Activated CD8-positive, alpha-beta T cell treated with anti-CD3 and anti-CD28 coated beads for 36 hours (primary cell): ENCODE measurements around the gene SLC8A3. TPM values are rescaled to one million over a fixed set of nuclear protein-coding genes. Genes with fewer than 3 reads are reported as not detected.
A peak's percentile ranks its signal among the peaks of the same experiment; 100 is the strongest.
"Not testable (repeated sequence)": the region's sequence is repeated elsewhere in the genome, so short reads cannot be mapped to it uniquely, and the experiment has no call there.

Experiments
- ATAC-seq: fragments of 200-7000 bp; cut with Tn5 transposase; one replicate; pipeline ENCODE4 v1.10.0; 2021; ENCODE audit warnings: mild to moderate bottlenecking, moderate library complexity
- CTCF ChIA-PET: fragments of 350-600 bp; sonication (Branson Sonifier 250); formaldehyde crosslinking; loops from one replicate; lab custom pipeline; 2021; ENCODE audit warnings: antibody characterized with exemption; lab: Charles Lee
- POLR2A ChIA-PET: fragments of 350-600 bp; sonication (Branson Sonifier 250); formaldehyde crosslinking; loops from one replicate; lab custom pipeline; 2021; ENCODE audit warnings: antibody characterized with exemption; lab: Charles Lee
- DNase-seq: peaks from one replicate; pipeline ENCODE4 v3.0.0-alpha.2; 2020
- H3K27ac Mint-ChIP-seq: one replicate; pipeline ENCODE4 v1.8.0; 2021; ENCODE audit warnings: mild to moderate bottlenecking, mixed read lengths
- H3K27me3 Mint-ChIP-seq: one replicate; pipeline ENCODE4 v1.8.0; 2021; ENCODE audit warnings: mixed read lengths
- H3K36me3 Mint-ChIP-seq: one replicate; pipeline ENCODE4 v1.8.0; 2021; ENCODE audit warnings: low read depth, mixed read lengths
- H3K4me1 Mint-ChIP-seq: one replicate; pipeline ENCODE4 v1.8.0; 2021; ENCODE audit warnings: low read depth, mixed read lengths
- H3K4me3 Mint-ChIP-seq: one replicate; pipeline ENCODE4 v1.8.0; 2021; ENCODE audit warnings: mild to moderate bottlenecking, moderate library complexity, mixed read lengths
- H3K9me3 Mint-ChIP-seq: one replicate; pipeline ENCODE4 v1.8.0; 2021; ENCODE audit warnings: mixed read lengths
- intact Hi-C: fragments of 100-400 bp; cut with micrococcal nuclease; formaldehyde crosslinking; loops from one replicate; pipeline ENCODE4 v1.10.0; 2022
- total RNA-seq, 2 experiments: library from RNA; stranded (reverse); gene quantifications; one replicate each; pipeline ENCODE4 v1.2.3, GENCODE V29; 2021
- TF ChIP-seq, protein P1 (sequence below): fragments of 200-600 bp; IDR thresholded peaks from one replicate; pipeline ENCODE4 v1.8.0; 2022; ENCODE audit warnings: antibody characterized with exemption, mild to moderate bottlenecking

Gene SLC8A3, protein sequence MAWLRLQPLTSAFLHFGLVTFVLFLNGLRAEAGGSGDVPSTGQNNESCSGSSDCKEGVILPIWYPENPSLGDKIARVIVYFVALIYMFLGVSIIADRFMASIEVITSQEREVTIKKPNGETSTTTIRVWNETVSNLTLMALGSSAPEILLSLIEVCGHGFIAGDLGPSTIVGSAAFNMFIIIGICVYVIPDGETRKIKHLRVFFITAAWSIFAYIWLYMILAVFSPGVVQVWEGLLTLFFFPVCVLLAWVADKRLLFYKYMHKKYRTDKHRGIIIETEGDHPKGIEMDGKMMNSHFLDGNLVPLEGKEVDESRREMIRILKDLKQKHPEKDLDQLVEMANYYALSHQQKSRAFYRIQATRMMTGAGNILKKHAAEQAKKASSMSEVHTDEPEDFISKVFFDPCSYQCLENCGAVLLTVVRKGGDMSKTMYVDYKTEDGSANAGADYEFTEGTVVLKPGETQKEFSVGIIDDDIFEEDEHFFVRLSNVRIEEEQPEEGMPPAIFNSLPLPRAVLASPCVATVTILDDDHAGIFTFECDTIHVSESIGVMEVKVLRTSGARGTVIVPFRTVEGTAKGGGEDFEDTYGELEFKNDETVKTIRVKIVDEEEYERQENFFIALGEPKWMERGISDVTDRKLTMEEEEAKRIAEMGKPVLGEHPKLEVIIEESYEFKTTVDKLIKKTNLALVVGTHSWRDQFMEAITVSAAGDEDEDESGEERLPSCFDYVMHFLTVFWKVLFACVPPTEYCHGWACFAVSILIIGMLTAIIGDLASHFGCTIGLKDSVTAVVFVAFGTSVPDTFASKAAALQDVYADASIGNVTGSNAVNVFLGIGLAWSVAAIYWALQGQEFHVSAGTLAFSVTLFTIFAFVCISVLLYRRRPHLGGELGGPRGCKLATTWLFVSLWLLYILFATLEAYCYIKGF
- total RNA-seq = under 1 TPM; 0.54 TPM

- peak within 1 kb of the TSS; percentile 74 for H3K4me3 Mint-ChIP-seq
- peak; percentile 55 for DNase-seq
- intact Hi-C loops = no loop called here
- CTCF ChIA-PET = no interaction called here
- TF ChIP-seq, protein P1, sequence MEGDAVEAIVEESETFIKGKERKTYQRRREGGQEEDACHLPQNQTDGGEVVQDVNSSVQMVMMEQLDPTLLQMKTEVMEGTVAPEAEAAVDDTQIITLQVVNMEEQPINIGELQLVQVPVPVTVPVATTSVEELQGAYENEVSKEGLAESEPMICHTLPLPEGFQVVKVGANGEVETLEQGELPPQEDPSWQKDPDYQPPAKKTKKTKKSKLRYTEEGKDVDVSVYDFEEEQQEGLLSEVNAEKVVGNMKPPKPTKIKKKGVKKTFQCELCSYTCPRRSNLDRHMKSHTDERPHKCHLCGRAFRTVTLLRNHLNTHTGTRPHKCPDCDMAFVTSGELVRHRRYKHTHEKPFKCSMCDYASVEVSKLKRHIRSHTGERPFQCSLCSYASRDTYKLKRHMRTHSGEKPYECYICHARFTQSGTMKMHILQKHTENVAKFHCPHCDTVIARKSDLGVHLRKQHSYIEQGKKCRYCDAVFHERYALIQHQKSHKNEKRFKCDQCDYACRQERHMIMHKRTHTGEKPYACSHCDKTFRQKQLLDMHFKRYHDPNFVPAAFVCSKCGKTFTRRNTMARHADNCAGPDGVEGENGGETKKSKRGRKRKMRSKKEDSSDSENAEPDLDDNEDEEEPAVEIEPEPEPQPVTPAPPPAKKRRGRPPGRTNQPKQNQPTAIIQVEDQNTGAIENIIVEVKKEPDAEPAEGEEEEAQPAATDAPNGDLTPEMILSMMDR = no peak
- H3K27ac Mint-ChIP-seq = peak within 1 kb of the TSS; percentile 44
- ATAC-seq = peak; percentile 40
- POLR2A ChIA-PET = no interaction called here
- H3K27me3 Mint-ChIP-seq = peaks cover 60% of the 10 kb centered on the region
- H3K9me3 Mint-ChIP-seq = no peaks in the 10 kb centered on the region
- peaks cover 24% of the 10 kb centered on the region for H3K4me1 Mint-ChIP-seq
- no peaks in the 10 kb centered on the region for H3K36me3 Mint-ChIP-seq
These were observed at the start of gene SLC8A3 for GRCh38 chr14:70188659-70189455. Gene SLC8A3, minus strand, starts transcription at chr14:70188951. Its CDS starts 20,529 bp downstream, at chr14:70168422.

DNA sequence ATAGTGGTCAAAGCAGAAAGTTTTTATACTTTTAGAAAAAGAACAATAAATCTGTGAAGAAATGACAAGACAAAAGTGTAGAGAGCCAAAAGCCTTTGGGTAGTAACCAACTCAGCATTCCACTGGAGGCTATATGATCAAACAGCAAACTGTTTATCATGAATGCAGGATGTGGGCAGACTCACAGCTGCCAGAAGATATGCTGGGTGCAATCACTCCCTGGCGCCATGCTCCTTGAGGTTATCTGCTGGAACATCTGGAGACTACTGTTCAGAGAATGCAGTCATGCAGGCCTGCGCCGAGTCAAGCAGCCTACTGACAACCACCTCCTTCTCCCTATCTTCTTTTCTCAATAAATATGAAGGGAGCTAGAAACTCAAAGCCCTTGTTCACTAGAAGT lies 49.0 kb upstream of the SLC8A3 start:
- Mint-ChIP-seq H3K27me3 (peaks cover 9% of the 10 kb centered on the region), H3K9me3 (no peaks in the 10 kb centered on the region), H3K27ac (no peak overlapping the region), H3K4me1 (no peaks in the 10 kb centered on the region), H3K4me3 (no peak overlapping the region), H3K36me3 (no peaks in the 10 kb centered on the region)
- DNase-seq = no peak
- no peak for ATAC-seq
- ChIA-PET POLR2A (no interaction called here), CTCF (no interaction called here)
- intact Hi-C loops = no loop called here
- TF ChIP-seq, protein P1 = no peak

GRCh38 chr14:70234066-70234950 lies 45.6 kb upstream of the SLC8A3 start:
- Mint-ChIP-seq H3K27ac (no peak overlapping the region), H3K27me3 (peaks cover 13% of the 10 kb centered on the region), H3K36me3 (no peaks in the 10 kb centered on the region), H3K4me1 (no peaks in the 10 kb centered on the region), H3K9me3 (no peaks in the 10 kb centered on the region), H3K4me3 (no peak overlapping the region)
- ChIA-PET POLR2A (no interaction called here), CTCF (no interaction called here)
- ATAC-seq (no peak), DNase-seq (no peak)
- intact Hi-C loops = no loop called here
- TF ChIP-seq, protein P1 = no peak

DNA sequence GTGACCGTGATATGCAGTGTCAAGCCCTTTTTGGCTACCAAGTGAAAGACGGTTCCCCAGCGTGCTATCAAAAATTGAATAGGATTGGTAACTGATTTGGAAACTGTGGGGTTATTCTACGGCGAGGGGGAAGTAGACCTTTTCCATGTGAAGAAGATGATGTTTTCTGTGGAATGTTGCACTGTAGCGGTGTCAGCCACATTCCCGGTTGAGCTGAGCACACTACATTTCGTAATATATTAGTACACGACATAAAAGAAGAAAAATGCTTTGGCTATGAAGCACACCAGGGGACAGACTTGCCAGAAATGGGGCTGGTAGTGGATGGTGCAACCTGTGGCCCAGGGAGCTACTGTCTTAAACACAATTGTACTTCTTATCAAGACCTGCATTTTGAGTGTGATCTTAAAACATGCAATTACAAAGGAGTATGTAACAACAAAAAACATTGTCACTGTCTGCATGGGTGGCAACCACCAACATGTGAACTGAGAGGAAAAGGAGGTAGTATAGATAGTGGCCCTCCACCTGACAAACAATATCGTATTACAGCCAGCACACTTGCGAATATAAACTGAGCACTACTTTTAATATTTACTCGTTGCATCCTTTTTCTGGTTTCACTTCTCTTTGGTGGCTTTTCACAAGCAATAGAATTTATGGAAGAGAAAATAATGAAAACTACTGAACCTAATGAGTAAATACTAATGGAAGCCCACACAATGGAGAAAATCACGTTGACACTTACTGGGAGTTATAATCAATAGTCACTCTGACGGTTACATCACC lies 43.2 kb upstream of the SLC8A3 start:
- peaks cover 16% of the 10 kb centered on the region for H3K27me3 Mint-ChIP-seq
- H3K4me1 Mint-ChIP-seq, H3K9me3 Mint-ChIP-seq, H3K36me3 Mint-ChIP-seq, H3K27ac Mint-ChIP-seq, DNase-seq, CTCF ChIA-PET, intact Hi-C loops, H3K4me3 Mint-ChIP-seq, ATAC-seq, POLR2A ChIA-PET: not testable (repeated sequence)

- H3K9me3 Mint-ChIP-seq, POLR2A ChIA-PET, ATAC-seq, CTCF ChIA-PET, H3K27ac Mint-ChIP-seq, H3K36me3 Mint-ChIP-seq, H3K4me3 Mint-ChIP-seq, intact Hi-C loops, H3K4me1 Mint-ChIP-seq, DNase-seq: not testable (repeated sequence)
- H3K27me3 Mint-ChIP-seq = peaks cover 19% of the 10 kb centered on the region
These were observed 41.3 kb upstream of the SLC8A3 start for GRCh38 chr14:70229877-70230640.
